Cardiac septum (tissue), 1 donor: Measurements from ENCODE around the gene APOD. TPM values are rescaled to one million over a fixed set of nuclear protein-coding genes. Genes with fewer than 3 reads are reported as not detected.

Experiments
- DNase-seq: peaks from one replicate; pipeline ENCODE4 v3.0.0-alpha.2; 2020; ENCODE audit warnings: low spot score
- intact Hi-C: fragments of 100-400 bp; cut with DNase I; formaldehyde crosslinking; loops from one replicate; pipeline ENCODE4 v1.14.0; 2022
- total RNA-seq: library from RNA; stranded (reverse); fragmentation: NEBNext Ultra II Directional; extraction: Animal tissue kit (Norgen Biotek cat#: 25700); gene quantifications from one replicate; pipeline ENCODE4 v1.2.1, GENCODE V29; 2021
- donor health status: DM: no; HTN: no; CAD: no.

The APOD gene
- total RNA-seq, 1 donor from 2014 or later, result 692 TPM

GRCh38 chr3:195566797-195567196 is 16.9 kb downstream of the APOD start:
- DNase-seq, result no peak
- intact Hi-C loops, result loop anchor here (10.0 kb wide), 1 partner anchor 288 kb away; no protein-coding TSS in a partner anchor

GRCh38 chr3:195565716-195566115 is 18.0 kb downstream of the APOD start:
- no peak for DNase-seq
- intact Hi-C loops, result loop anchor here (10.0 kb wide), 1 partner anchor 289 kb away; no protein-coding TSS in a partner anchor

GRCh38 chr3:195563317-195563716 is 20.4 kb downstream of the APOD start:
- no peak for DNase-seq
- intact Hi-C loops, result loop anchor here (10.0 kb wide), 1 partner anchor 291 kb away; no protein-coding TSS in a partner anchor

- intact Hi-C loops, result loop anchor here (10.0 kb wide), 1 partner anchor 295 kb away; no protein-coding TSS in a partner anchor
These were observed 23.9 kb downstream of the APOD start for GRCh38 chr3:195559723-195560409.

GRCh38 chr3:195558602-195559001 is 25.1 kb downstream of the APOD start:
- DNase-seq, result no peak
- intact Hi-C loops, result no loop called here

More at GRCh38 chr3:195559723-195560409, 23.9 kb downstream of the APOD start:
- no peak for DNase-seq

- no peak for DNase-seq
- intact Hi-C loops, result no loop called here
These were observed 26.4 kb downstream of the APOD start for GRCh38 chr3:195557322-195557721.

- DNase-seq, result no peak
- intact Hi-C loops, result no loop called here
These were observed 27.4 kb downstream of the APOD start for GRCh38 chr3:195556390-195556789.

- DNase-seq, result no peak
- intact Hi-C loops, result no loop called here
These were observed 28.6 kb downstream of the APOD start for GRCh38 chr3:195555110-195555509.

- intact Hi-C loops, result no loop called here
- no peak for DNase-seq
These were observed 29.3 kb downstream of the APOD start for GRCh38 chr3:195554458-195554857.

- intact Hi-C loops, result no loop called here
- no peak for DNase-seq
These were observed 30.5 kb downstream of the APOD start for GRCh38 chr3:195553268-195553667.

GRCh38 chr3:195551381-195551978 is 32.3 kb downstream of the APOD start:
- intact Hi-C loops, result no loop called here
- DNase-seq, result no peak

- intact Hi-C loops, result no loop called here
- DNase-seq, result no peak
These were observed 33.0 kb downstream of the APOD start for GRCh38 chr3:195550723-195551122.

- DNase-seq, result no peak
- intact Hi-C loops, result no loop called here
These were observed 33.7 kb downstream of the APOD start for GRCh38 chr3:195549931-195550519.

GRCh38 chr3:195548987-195549386 is 34.8 kb downstream of the APOD start:
- intact Hi-C loops, result no loop called here
- no peak for DNase-seq

- intact Hi-C loops, result no loop called here
These were observed 35.2 kb downstream of the APOD start for GRCh38 chr3:195548501-195548900.

GRCh38 chr3:195548006-195548405 is 35.7 kb downstream of the APOD start:
- no peak for DNase-seq
- intact Hi-C loops, result no loop called here

More at GRCh38 chr3:195548501-195548900, 35.2 kb downstream of the APOD start:
- no peak for DNase-seq

- DNase-seq, result no peak
These were observed 37.6 kb downstream of the APOD start for GRCh38 chr3:195546130-195546560.

GRCh38 chr3:195544634-195545033 is 39.1 kb downstream of the APOD start:
- peak; percentile 77 for DNase-seq
- intact Hi-C loops, result no loop called here

More at GRCh38 chr3:195546130-195546560, 37.6 kb downstream of the APOD start:
- intact Hi-C loops, result no loop called here

- no peak for DNase-seq
- intact Hi-C loops, result no loop called here
These were observed 39.6 kb downstream of the APOD start for GRCh38 chr3:195544230-195544536.

- intact Hi-C loops, result no loop called here
These were observed 40.1 kb downstream of the APOD start for GRCh38 chr3:195543500-195544229.

More at GRCh38 chr3:195543500-195544229, 40.1 kb downstream of the APOD start:
- DNase-seq, result no peak
